NCI-H345 treated with DMSO at 0.1 percent for 48 hours (cell line): ENCODE measurements around the gene WDR18.
"Not testable (repeated sequence)": the region's sequence is repeated elsewhere in the genome, so short reads cannot be mapped to it uniquely, and the experiment has no call there.

ENCODE experiments used
- DNase-seq: peaks from one replicate; lab custom pipeline; 2025; ENCODE audit not compliant: unreplicated experiment; lab: John Stamatoyannopoulos, UW

WDR18 gene

GRCh38 chr19:1018932-1019615, 34.9 kb downstream of the WDR18 start:
- DNase-seq, result no peak

GRCh38 chr19:1019616-1019961, 35.4 kb downstream of the WDR18 start:
- DNase-seq, result no peak

- no peak for DNase-seq
Measured at GRCh38 chr19:1019980-1020867, 36.1 kb downstream of the WDR18 start.

- peak; percentile 93 for DNase-seq
Measured at GRCh38 chr19:1020868-1021425, 36.8 kb downstream of the WDR18 start, which contains the start of gene TMEM259. TMEM259 (minus strand) TSS chr19:1021123; CDS start chr19:1020996, 127 bp downstream.

- not testable (repeated sequence) for DNase-seq
Measured at GRCh38 chr19:1023883-1024188, 39.7 kb downstream of the WDR18 start.

- not testable (repeated sequence) for DNase-seq
Measured at GRCh38 chr19:1025080-1025479, 40.9 kb downstream of the WDR18 start.

GRCh38 chr19:1025960-1026782, 42.0 kb downstream of the WDR18 start, which contains the start of gene CNN2:
CNN2 (plus strand) TSS chr19:1026608; CDS start chr19:1026662, 54 bp downstream.
- no peak for DNase-seq

GRCh38 chr19:1026783-1027649, 42.9 kb downstream of the WDR18 start:
- no peak for DNase-seq

GRCh38 chr19:1027650-1028061, 43.5 kb downstream of the WDR18 start:
- no peak for DNase-seq

- no peak for DNase-seq
Measured at GRCh38 chr19:1028062-1028926, 44.1 kb downstream of the WDR18 start.

GRCh38 chr19:1032264-1032867, 48.2 kb downstream of the WDR18 start:
- DNase-seq, result no peak

- no peak for DNase-seq
Measured at GRCh38 chr19:1035998-1036621, 52.0 kb downstream of the WDR18 start.

GRCh38 chr19:1037621-1038064, 53.5 kb downstream of the WDR18 start:
- no peak for DNase-seq

GRCh38 chr19:1038978-1039645, 55.0 kb downstream of the WDR18 start:
- DNase-seq, result no peak

- peak; percentile 97 for DNase-seq
Measured at GRCh38 chr19:1039646-1040475, 55.7 kb downstream of the WDR18 start, which contains the start of gene ABCA7. ABCA7 (plus strand) TSS chr19:1040107; CDS start chr19:1041362, 1,255 bp downstream.

GRCh38 chr19:1040476-1041271, 56.5 kb downstream of the WDR18 start:
- DNase-seq, result peak; percentile 94
